Measurements from ENCODE around the gene MT1F.

Gene MT1F

GRCh38 chr16:56632848-56633365 is 24.9 kb upstream of the MT1F start:
- Histone ChIP-seq H2AK5ac (ENCODE audit: low read depth, low read length) (no peak overlapping the region), H2BK5ac (ENCODE audit: low read length) (no peak overlapping the region), H3K27ac (replicated peaks; ENCODE audit: low read length) (no peak overlapping the region), H3K79me1 (ENCODE audit: low read depth, low read length) (no peaks in the 10 kb centered on the region), H2BK120ac (ENCODE audit: low read depth, low read length) (no peak overlapping the region), H4K91ac (ENCODE audit: low read depth, low read length, poor library complexity) (no peak overlapping the region), H3K4me2 (ENCODE audit: insufficient read depth, low read length, poor library complexity, severe bottlenecking) (no peak overlapping the region), H4K8ac (ENCODE audit: low read depth, low read length) (no peak overlapping the region), H3K4me3 (ENCODE audit: low read length in 2 of 2) (no peak overlapping the region), H3K9me3 (replicated peaks in 1 of 2; ENCODE audit: control insufficient read depth in 2 of 2, insufficient read depth in 1 of 2, low read depth in 1 of 2, low read length in 2 of 2) (no peaks in the 10 kb centered on the region), H2AFZ (ENCODE audit: low read length) (peak overlapping the region; percentile 85), H2BK12ac (ENCODE audit: low read length) (no peak overlapping the region), H3K9ac (ENCODE audit: low read depth, low read length, poor library complexity) (no peak overlapping the region), H3K27me3 (ENCODE audit: control insufficient read depth in 3 of 3, insufficient read depth in 3 of 3, low read depth in 1 of 3, low read length in 3 of 3) (peaks cover 55 to 99% (median 99%) of the 10 kb centered on the region in 3 experiments), H3K23ac (ENCODE audit: low read depth, low read length, poor library complexity) (no peak overlapping the region), H3K4me1 (ENCODE audit: control insufficient read depth in 2 of 2, insufficient read depth in 1 of 2, low read depth in 1 of 2, low read length in 2 of 2) (no peaks in the 10 kb centered on the region), H3K14ac (ENCODE audit: low read length) (no peak overlapping the region), H3K18ac (ENCODE audit: low read length) (no peak overlapping the region), H3K36me3 (replicated peaks in 1 of 2; ENCODE audit: control insufficient read depth in 2 of 2, insufficient read depth in 2 of 2, low read length in 2 of 2) (no peaks in the 10 kb centered on the region), H3K4ac (ENCODE audit: low read length) (no peak overlapping the region), H2BK15ac (ENCODE audit: low read length) (no peak overlapping the region)
- no CpG with 5 or more reads among the region's 6 CpGs for WGBS, 2 donors (ENCODE audit: extremely low coverage in 2 of 2, insufficient read length in 2 of 2, insufficient replicate concordance in 1 of 2)
- DNase-seq (ENCODE audit: low spot score) = no peak

GRCh38 chr16:56633535-56633934 is 24.2 kb upstream of the MT1F start:
- H2AFZ ChIP-seq (ENCODE audit: low read length) = no peak overlapping the region
- H3K4me3 ChIP-seq (ENCODE audit: low read length in 2 of 2) = no peak overlapping the region
- H3K4me1 ChIP-seq (ENCODE audit: control insufficient read depth in 2 of 2, insufficient read depth in 1 of 2, low read depth in 1 of 2, low read length in 2 of 2) = peaks cover 1 to 2% of the 10 kb centered on the region in 2 donors
- no peaks in the 10 kb centered on the region for H3K79me1 ChIP-seq (ENCODE audit: low read depth, low read length)
- no peak overlapping the region for H3K4me2 ChIP-seq (ENCODE audit: insufficient read depth, low read length, poor library complexity, severe bottlenecking)
- no peak overlapping the region for H3K4ac ChIP-seq (ENCODE audit: low read length)
- H3K14ac ChIP-seq (ENCODE audit: low read length) = no peak overlapping the region
- H2BK5ac ChIP-seq (ENCODE audit: low read length) = no peak overlapping the region
- H3K23ac ChIP-seq (ENCODE audit: low read depth, low read length, poor library complexity) = peak overlapping the region; percentile 67
- DNase-seq (ENCODE audit: low spot score) = no peak
- no peak overlapping the region for H2BK15ac ChIP-seq (ENCODE audit: low read length)
- no peak overlapping the region for H3K27ac ChIP-seq (replicated peaks; ENCODE audit: low read length)
- no peaks in the 10 kb centered on the region for H3K9me3 ChIP-seq (replicated peaks in 1 of 2; ENCODE audit: control insufficient read depth in 2 of 2, insufficient read depth in 1 of 2, low read depth in 1 of 2, low read length in 2 of 2)
- no peak overlapping the region for H2AK5ac ChIP-seq (ENCODE audit: low read depth, low read length)
- peak overlapping the region; percentile 13 for H3K18ac ChIP-seq (ENCODE audit: low read length)
- no peak overlapping the region for H4K8ac ChIP-seq (ENCODE audit: low read depth, low read length)
- H2BK120ac ChIP-seq (ENCODE audit: low read depth, low read length) = no peak overlapping the region
- no CpG with 5 or more reads among the region's 7 CpGs for WGBS, 2 donors (ENCODE audit: extremely low coverage in 2 of 2, insufficient read length in 2 of 2, insufficient replicate concordance in 1 of 2)
- H3K27me3 ChIP-seq (ENCODE audit: control insufficient read depth in 3 of 3, insufficient read depth in 3 of 3, low read depth in 1 of 3, low read length in 3 of 3) = peaks cover 60 to 100% (median 100%) of the 10 kb centered on the region in 3 experiments
- H3K9ac ChIP-seq (ENCODE audit: low read depth, low read length, poor library complexity) = no peak overlapping the region
- H2BK12ac ChIP-seq (ENCODE audit: low read length) = no peak overlapping the region
- H3K36me3 ChIP-seq (replicated peaks in 1 of 2; ENCODE audit: control insufficient read depth in 2 of 2, insufficient read depth in 2 of 2, low read length in 2 of 2) = no peaks in the 10 kb centered on the region
- no peak overlapping the region for H4K91ac ChIP-seq (ENCODE audit: low read depth, low read length, poor library complexity)

DNA sequence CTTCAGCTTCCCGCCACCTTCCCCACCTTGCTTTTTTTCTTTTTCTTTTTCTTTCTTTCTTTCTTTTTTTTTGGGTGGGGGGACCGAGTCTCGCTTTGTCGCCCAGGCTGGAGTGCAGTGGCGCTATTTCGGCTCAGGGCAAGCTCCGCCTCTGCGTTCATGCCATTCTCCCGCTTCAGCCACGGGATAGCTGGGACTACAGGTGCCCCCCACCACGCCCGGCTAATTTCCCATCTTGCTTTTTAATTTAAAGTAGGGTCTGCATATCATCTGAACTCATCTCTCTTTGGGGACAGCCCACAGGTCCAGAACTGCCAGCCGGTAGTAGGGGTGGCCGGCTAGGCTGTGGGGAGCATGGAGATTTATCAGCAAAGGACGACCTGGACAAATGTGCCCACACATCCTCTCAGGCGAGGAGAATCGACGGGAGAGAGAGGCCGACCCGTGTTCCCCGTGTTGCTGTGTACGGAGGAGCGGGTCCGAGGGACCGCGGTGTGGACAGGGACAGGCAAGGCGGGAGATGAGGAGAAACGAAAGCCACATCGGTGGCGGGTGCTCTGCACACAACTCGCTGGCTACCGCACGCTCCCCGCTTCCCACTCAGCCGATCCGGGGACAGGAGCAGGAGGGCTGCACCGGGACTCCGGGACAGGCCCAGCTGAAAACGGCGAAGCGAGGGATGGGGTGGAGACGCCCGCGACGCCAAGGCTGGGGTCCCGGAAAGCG is 22.9 kb upstream of the MT1F start:
- H2BK5ac ChIP-seq (ENCODE audit: low read length) = no peak overlapping the region
- H3K4ac ChIP-seq (ENCODE audit: low read length) = no peak overlapping the region
- H3K27me3 ChIP-seq (ENCODE audit: control insufficient read depth in 3 of 3, insufficient read depth in 3 of 3, low read depth in 1 of 3, low read length in 3 of 3) = peaks cover 64 to 100% (median 100%) of the 10 kb centered on the region in 3 experiments
- H3K9me3 ChIP-seq (replicated peaks in 1 of 2; ENCODE audit: control insufficient read depth in 2 of 2, insufficient read depth in 1 of 2, low read depth in 1 of 2, low read length in 2 of 2) = no peaks in the 10 kb centered on the region
- peak overlapping the region; percentile 47 for H2AFZ ChIP-seq (ENCODE audit: low read length)
- no peak overlapping the region for H3K9ac ChIP-seq (ENCODE audit: low read depth, low read length, poor library complexity)
- peaks cover 1 to 3% of the 10 kb centered on the region in 2 donors for H3K4me1 ChIP-seq (ENCODE audit: control insufficient read depth in 2 of 2, insufficient read depth in 1 of 2, low read depth in 1 of 2, low read length in 2 of 2)
- H3K23ac ChIP-seq (ENCODE audit: low read depth, low read length, poor library complexity) = no peak overlapping the region
- no peak overlapping the region for H4K91ac ChIP-seq (ENCODE audit: low read depth, low read length, poor library complexity)
- no peaks in the 10 kb centered on the region for H3K36me3 ChIP-seq (replicated peaks in 1 of 2; ENCODE audit: control insufficient read depth in 2 of 2, insufficient read depth in 2 of 2, low read length in 2 of 2)
- no peak overlapping the region for H3K4me2 ChIP-seq (ENCODE audit: insufficient read depth, low read length, poor library complexity, severe bottlenecking)
- WGBS, 2 donors (ENCODE audit: extremely low coverage in 2 of 2, insufficient read length in 2 of 2, insufficient replicate concordance in 1 of 2) = no CpG with 5 or more reads among the region's 47 CpGs
- no peak overlapping the region for H2BK15ac ChIP-seq (ENCODE audit: low read length)
- H2BK12ac ChIP-seq (ENCODE audit: low read length) = no peak overlapping the region
- peak overlapping the region in 1 of 2 donors; percentile 30 for H3K4me3 ChIP-seq (ENCODE audit: low read length in 2 of 2)
- no peak for DNase-seq (ENCODE audit: low spot score)
- H3K14ac ChIP-seq (ENCODE audit: low read length) = no peak overlapping the region
- no peak overlapping the region for H3K27ac ChIP-seq (replicated peaks; ENCODE audit: low read length)
- no peak overlapping the region for H2BK120ac ChIP-seq (ENCODE audit: low read depth, low read length)
- no peak overlapping the region for H3K18ac ChIP-seq (ENCODE audit: low read length)
- H4K8ac ChIP-seq (ENCODE audit: low read depth, low read length) = no peak overlapping the region
- H2AK5ac ChIP-seq (ENCODE audit: low read depth, low read length) = peak overlapping the region; percentile 3
- H3K79me1 ChIP-seq (ENCODE audit: low read depth, low read length) = no peaks in the 10 kb centered on the region

- H2BK5ac ChIP-seq (ENCODE audit: low read length) = no peak overlapping the region
- H3K27me3 ChIP-seq (ENCODE audit: control insufficient read depth in 3 of 3, insufficient read depth in 3 of 3, low read depth in 1 of 3, low read length in 3 of 3) = peaks cover 61 to 100% (median 99%) of the 10 kb centered on the region in 3 experiments
- H3K9ac ChIP-seq (ENCODE audit: low read depth, low read length, poor library complexity) = no peak overlapping the region
- no peak overlapping the region for H2BK12ac ChIP-seq (ENCODE audit: low read length)
- H2AK5ac ChIP-seq (ENCODE audit: low read depth, low read length) = peak overlapping the region; percentile 3
- no peak overlapping the region for H3K27ac ChIP-seq (replicated peaks; ENCODE audit: low read length)
- peaks cover 1 to 3% of the 10 kb centered on the region in 2 donors for H3K4me1 ChIP-seq (ENCODE audit: control insufficient read depth in 2 of 2, insufficient read depth in 1 of 2, low read depth in 1 of 2, low read length in 2 of 2)
- H3K36me3 ChIP-seq (replicated peaks in 1 of 2; ENCODE audit: control insufficient read depth in 2 of 2, insufficient read depth in 2 of 2, low read length in 2 of 2) = no peaks in the 10 kb centered on the region
- H3K4ac ChIP-seq (ENCODE audit: low read length) = no peak overlapping the region
- no peak overlapping the region for H3K23ac ChIP-seq (ENCODE audit: low read depth, low read length, poor library complexity)
- DNase-seq (ENCODE audit: low spot score) = no peak
- no peak overlapping the region for H2BK15ac ChIP-seq (ENCODE audit: low read length)
- H3K18ac ChIP-seq (ENCODE audit: low read length) = peak overlapping the region; percentile 49
- no CpG with 5 or more reads among the region's 40 CpGs for WGBS, 2 donors (ENCODE audit: extremely low coverage in 2 of 2, insufficient read length in 2 of 2, insufficient replicate concordance in 1 of 2)
- no peaks in the 10 kb centered on the region for H3K9me3 ChIP-seq (replicated peaks in 1 of 2; ENCODE audit: control insufficient read depth in 2 of 2, insufficient read depth in 1 of 2, low read depth in 1 of 2, low read length in 2 of 2)
- H2AFZ ChIP-seq (ENCODE audit: low read length) = peak overlapping the region; percentile 47
- H4K8ac ChIP-seq (ENCODE audit: low read depth, low read length) = no peak overlapping the region
- no peak overlapping the region for H3K4me3 ChIP-seq (ENCODE audit: low read length in 2 of 2)
- H3K4me2 ChIP-seq (ENCODE audit: insufficient read depth, low read length, poor library complexity, severe bottlenecking) = no peak overlapping the region
- no peaks in the 10 kb centered on the region for H3K79me1 ChIP-seq (ENCODE audit: low read depth, low read length)
- H4K91ac ChIP-seq (ENCODE audit: low read depth, low read length, poor library complexity) = no peak overlapping the region
- H2BK120ac ChIP-seq (ENCODE audit: low read depth, low read length) = no peak overlapping the region
- H3K14ac ChIP-seq (ENCODE audit: low read length) = no peak overlapping the region
Measured at GRCh38 chr16:56635441-56635967, 22.3 kb upstream of the MT1F start.

Measured in neuronal stem cell (in vitro differentiated cells).